PFSK-1 (cell line): ENCODE measurements around the gene MRPL55.

Source experiments
- FOXP2 ChIP-seq: optimal IDR thresholded peaks from 2 replicates; pipeline ENCODE3; 2011; ENCODE audit warnings: borderline replicate concordance, control low read depth, inconsistent platforms; ENCODE audit not compliant: insufficient read depth; ENCODE audit errors: extremely low read length, extremely low read depth
- POLR2AphosphoS5 ChIP-seq: IDR thresholded peaks from 2 replicates; pipeline ENCODE4 v1.6.1; 2012; ENCODE audit warnings: low read depth, mild to moderate bottlenecking, control low read depth, low read length, moderate library complexity
- SIN3A ChIP-seq: IDR thresholded peaks from 2 replicates; pipeline ENCODE4 v1.6.1; 2012; ENCODE audit warnings: mild to moderate bottlenecking, low read length, moderate library complexity, borderline replicate concordance; ENCODE audit not compliant: insufficient read depth
- TAF1 ChIP-seq: IDR thresholded peaks from 2 replicates; pipeline ENCODE4 v1.6.1; 2012; ENCODE audit warnings: low read length, control low read depth, borderline replicate concordance; ENCODE audit not compliant: insufficient read depth
- TF ChIP-seq, protein P1 (sequence below), 2 experiments: IDR thresholded peaks; 2 replicates each; pipeline versions ENCODE4 v1.6.1 to v1.8.0; 2011 to 2012; ENCODE audit warnings: low read depth in 2 of 2, low read length in 2 of 2, control low read depth in 1 of 2, inconsistent platforms in 1 of 2, mild to moderate bottlenecking in 1 of 2, moderate library complexity in 1 of 2; ENCODE audit not compliant: insufficient read depth in 1 of 2

Gene MRPL55

DNA sequence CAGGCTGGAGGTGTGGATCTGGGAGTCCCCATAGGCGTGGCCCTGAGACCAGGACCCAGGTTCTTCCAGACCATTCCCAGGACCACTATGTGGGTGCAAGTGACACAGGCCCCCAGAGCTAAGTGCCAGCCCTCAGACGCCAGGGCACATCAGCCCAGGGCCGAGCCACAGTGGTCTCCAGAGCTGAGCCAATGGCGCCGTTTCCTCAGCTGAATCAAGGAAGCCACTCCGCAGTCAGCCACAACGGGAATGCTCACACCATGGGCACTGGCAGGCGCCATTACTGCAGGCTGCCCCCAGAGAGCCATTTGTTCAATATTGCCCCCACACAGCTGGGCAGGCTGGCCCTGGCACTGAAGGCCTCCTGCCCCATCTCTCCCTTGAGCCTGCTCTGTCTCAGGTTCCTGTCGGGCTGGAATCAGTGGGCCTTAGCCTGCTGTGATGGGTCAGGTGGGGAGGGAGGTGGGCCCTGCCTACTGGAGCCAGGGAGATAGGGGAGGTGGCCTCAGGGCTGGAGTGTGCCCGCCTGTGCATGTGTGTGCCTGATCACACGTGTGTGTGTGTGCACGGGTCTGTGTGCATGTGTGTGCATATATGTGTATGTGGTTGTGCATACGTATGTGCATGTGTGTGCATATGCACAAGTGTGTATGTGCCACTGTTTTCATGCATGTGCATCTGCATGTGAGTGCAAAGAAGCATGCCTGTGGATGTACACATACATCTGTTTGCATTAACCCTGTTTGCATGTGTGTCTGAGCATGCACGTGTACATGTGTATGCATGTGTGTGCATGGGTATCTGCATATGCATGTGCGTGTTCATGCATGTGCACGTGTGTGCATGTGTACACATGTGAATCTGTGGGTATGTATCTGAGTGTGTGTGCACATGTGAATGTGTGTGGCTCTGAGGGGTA lies 46.8 kb upstream of the MRPL55 start:
- no peak for TF ChIP-seq SIN3A
- no peak for TF ChIP-seq FOXP2
- TF ChIP-seq, protein P1, sequence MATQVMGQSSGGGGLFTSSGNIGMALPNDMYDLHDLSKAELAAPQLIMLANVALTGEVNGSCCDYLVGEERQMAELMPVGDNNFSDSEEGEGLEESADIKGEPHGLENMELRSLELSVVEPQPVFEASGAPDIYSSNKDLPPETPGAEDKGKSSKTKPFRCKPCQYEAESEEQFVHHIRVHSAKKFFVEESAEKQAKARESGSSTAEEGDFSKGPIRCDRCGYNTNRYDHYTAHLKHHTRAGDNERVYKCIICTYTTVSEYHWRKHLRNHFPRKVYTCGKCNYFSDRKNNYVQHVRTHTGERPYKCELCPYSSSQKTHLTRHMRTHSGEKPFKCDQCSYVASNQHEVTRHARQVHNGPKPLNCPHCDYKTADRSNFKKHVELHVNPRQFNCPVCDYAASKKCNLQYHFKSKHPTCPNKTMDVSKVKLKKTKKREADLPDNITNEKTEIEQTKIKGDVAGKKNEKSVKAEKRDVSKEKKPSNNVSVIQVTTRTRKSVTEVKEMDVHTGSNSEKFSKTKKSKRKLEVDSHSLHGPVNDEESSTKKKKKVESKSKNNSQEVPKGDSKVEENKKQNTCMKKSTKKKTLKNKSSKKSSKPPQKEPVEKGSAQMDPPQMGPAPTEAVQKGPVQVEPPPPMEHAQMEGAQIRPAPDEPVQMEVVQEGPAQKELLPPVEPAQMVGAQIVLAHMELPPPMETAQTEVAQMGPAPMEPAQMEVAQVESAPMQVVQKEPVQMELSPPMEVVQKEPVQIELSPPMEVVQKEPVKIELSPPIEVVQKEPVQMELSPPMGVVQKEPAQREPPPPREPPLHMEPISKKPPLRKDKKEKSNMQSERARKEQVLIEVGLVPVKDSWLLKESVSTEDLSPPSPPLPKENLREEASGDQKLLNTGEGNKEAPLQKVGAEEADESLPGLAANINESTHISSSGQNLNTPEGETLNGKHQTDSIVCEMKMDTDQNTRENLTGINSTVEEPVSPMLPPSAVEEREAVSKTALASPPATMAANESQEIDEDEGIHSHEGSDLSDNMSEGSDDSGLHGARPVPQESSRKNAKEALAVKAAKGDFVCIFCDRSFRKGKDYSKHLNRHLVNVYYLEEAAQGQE (IDR thresholded peaks at IDR 0.05; ENCODE audit: insufficient read depth in 1 of 2, low read depth in 2 of 2, low read length in 2 of 2) = no peak
- TF ChIP-seq TAF1 = no peak
- no peak for TF ChIP-seq POLR2AphosphoS5

DNA sequence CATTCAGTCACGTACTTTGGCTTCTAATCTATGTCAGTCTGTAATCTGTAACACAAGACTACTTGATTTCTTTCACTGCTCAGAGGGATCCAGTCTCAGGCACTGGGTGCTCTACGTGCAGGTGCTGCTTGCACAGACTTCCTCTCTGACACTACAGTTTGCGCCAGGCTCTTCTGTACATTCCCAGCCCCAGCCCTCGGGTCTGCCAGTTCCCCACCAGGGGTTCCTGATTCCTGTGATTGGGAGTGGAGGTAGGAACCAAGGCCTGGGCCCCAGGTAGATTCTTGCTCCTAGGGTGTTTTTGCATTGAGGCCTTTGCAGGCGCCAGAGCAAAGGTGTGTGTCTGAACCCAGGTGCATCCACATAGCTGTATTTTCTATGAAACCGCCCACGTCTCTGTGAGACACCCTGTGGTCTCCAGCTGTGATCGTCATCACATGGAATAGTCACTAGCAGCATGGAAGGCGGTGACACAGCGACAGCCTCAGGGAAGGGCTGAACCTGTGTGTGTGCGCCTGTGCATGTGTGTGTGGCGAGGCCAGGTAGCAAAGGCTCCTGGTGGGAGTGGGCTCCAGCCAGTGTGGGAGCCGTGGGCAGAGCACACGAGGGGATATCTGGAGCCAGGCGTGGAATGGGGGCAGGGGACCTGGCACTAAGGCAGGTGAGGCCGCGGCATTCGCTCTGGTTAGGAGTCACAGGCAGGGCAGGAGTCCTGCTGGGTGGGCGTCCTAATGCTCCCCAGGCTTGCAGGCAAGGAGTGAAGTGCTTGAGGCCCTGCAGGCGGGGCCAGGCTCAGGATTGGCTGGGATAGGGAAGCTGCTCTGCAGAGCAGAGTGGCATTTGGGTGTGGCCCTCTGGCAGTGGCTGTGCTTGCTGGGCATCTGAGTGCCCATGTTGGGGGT lies 45.8 kb upstream of the MRPL55 start:
- TF ChIP-seq POLR2AphosphoS5 (no peak), SIN3A (no peak), FOXP2 (no peak), TAF1 (no peak)
- TF ChIP-seq, protein P1 (IDR thresholded peaks at IDR 0.05; ENCODE audit: insufficient read depth in 1 of 2, low read depth in 2 of 2, low read length in 2 of 2) = no peak

DNA sequence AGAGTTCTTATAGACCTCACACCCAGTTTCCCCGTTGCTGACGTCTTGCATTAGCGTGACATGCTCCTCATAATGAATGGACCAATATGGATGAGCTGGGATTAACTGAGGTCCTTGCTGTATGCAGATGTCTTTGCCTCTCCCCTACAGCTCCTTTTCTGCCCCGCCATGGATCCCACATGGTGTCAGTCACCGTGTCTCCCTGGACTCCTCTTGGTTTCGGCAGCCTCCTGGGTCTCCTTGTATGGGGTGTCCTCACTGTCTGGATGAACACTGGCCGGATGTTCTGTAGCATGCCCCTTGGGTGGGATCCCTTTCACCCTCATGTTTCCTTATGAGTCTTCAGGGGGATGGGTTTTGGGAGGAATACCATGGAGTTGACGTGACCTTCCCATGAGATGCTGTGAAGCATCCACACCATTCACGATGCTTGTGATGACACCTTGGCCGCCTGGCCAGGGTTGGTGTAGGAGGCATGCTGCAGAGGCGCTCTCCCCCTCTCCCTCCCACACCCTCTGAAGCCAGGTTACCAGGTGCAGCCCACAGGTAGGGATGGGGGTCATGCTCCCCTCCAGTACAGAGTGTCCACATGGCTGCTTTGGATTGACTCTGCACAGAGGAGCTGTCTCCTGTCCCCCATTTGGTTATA lies 45.0 kb upstream of the MRPL55 start:
- TF ChIP-seq TAF1 (no peak), SIN3A (no peak), POLR2AphosphoS5 (no peak), FOXP2 (no peak)
- TF ChIP-seq, protein P1 (IDR thresholded peaks at IDR 0.05; ENCODE audit: insufficient read depth in 1 of 2, low read depth in 2 of 2, low read length in 2 of 2) = no peak

DNA sequence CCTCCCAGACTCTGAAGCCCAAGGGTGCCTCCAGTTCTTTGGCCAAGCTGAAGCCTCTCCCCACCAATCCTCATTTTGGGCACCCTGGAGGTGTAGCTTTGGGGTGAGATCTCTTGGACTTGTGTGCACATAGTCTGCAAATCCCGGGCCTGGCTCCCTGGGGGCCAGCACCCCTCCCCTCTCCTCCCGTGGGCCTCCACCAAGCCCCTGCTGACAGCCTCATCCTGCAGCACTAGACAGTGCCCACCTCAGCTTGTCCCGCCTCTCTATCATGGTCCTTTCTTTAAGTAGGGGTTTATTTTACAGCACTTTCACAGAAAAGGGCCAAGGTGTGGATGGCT lies 43.8 kb upstream of the MRPL55 start:
- TF ChIP-seq, protein P1 (IDR thresholded peaks at IDR 0.05; ENCODE audit: insufficient read depth in 1 of 2, low read depth in 2 of 2, low read length in 2 of 2) = no peak
- TF ChIP-seq POLR2AphosphoS5 (no peak), SIN3A (no peak), TAF1 (no peak), FOXP2 (no peak)
